C4-2B (cell line): ENCODE measurements around the gene MAP4K1.

Source experiments
- H3K27ac ChIP-seq: fragments of 450-650 bp; 2 replicates; pipeline ENCODE4 v1.5.1; 2017
- ZFX ChIP-seq: fragments of 450-650 bp; IDR thresholded peaks from 2 replicates; pipeline ENCODE4 v1.6.1; 2017
- TF ChIP-seq, protein P1 (sequence below): fragments of 450-650 bp; conservative IDR thresholded peaks from 2 replicates; pipeline ENCODE4 v1.5.1; 2017; ENCODE audit warnings: mild to moderate bottlenecking

MAP4K1 gene

DNA sequence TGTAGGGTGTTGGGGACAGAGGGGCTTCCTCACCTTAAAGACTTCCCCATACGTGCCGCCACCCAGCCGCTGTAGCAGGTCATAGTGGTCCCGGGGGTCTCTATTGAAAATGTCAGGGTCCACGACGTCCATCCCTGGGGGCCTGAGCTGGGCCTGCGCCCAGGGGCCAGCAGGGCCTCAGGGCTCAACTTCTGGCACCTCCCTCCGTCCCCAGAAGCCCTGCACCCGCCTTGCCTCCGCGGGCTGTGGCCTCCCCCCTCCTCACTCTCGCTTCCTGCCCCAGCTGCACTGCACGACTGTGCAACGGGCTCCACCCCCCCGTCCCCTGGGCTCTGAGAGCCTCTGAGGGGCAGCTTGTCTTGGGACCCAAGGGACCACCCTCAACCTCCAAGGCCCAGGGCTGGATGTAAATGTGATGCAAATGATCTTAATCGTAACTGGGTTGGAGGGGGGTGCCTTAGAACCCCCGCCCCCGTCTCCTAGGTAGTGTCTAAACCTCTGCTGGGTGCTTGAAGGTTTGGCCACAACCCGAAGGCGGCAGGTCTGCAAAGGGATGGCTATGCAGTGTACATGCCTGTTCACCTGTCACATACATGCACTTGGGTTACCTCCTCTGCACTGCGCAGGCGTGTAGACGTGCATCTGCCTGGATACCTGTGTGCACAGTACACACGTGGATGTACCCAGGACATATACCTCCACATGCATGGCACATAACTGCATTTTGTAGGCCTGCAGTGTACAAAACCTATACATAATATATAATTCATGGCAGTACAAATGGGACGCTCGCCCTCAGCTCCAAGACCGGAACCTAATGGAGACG, at the start of gene MAP4K1:
TSS of gene MAP4K1 (minus strand) at position 190 of the 826 bp plus-strand sequence. CDS start at position 132, 58 bp downstream.
- H3K27ac ChIP-seq = peak within 1 kb of the TSS; percentile 93
- TF ChIP-seq, protein P1, sequence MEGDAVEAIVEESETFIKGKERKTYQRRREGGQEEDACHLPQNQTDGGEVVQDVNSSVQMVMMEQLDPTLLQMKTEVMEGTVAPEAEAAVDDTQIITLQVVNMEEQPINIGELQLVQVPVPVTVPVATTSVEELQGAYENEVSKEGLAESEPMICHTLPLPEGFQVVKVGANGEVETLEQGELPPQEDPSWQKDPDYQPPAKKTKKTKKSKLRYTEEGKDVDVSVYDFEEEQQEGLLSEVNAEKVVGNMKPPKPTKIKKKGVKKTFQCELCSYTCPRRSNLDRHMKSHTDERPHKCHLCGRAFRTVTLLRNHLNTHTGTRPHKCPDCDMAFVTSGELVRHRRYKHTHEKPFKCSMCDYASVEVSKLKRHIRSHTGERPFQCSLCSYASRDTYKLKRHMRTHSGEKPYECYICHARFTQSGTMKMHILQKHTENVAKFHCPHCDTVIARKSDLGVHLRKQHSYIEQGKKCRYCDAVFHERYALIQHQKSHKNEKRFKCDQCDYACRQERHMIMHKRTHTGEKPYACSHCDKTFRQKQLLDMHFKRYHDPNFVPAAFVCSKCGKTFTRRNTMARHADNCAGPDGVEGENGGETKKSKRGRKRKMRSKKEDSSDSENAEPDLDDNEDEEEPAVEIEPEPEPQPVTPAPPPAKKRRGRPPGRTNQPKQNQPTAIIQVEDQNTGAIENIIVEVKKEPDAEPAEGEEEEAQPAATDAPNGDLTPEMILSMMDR = no peak
- TF ChIP-seq ZFX = no peak

DNA sequence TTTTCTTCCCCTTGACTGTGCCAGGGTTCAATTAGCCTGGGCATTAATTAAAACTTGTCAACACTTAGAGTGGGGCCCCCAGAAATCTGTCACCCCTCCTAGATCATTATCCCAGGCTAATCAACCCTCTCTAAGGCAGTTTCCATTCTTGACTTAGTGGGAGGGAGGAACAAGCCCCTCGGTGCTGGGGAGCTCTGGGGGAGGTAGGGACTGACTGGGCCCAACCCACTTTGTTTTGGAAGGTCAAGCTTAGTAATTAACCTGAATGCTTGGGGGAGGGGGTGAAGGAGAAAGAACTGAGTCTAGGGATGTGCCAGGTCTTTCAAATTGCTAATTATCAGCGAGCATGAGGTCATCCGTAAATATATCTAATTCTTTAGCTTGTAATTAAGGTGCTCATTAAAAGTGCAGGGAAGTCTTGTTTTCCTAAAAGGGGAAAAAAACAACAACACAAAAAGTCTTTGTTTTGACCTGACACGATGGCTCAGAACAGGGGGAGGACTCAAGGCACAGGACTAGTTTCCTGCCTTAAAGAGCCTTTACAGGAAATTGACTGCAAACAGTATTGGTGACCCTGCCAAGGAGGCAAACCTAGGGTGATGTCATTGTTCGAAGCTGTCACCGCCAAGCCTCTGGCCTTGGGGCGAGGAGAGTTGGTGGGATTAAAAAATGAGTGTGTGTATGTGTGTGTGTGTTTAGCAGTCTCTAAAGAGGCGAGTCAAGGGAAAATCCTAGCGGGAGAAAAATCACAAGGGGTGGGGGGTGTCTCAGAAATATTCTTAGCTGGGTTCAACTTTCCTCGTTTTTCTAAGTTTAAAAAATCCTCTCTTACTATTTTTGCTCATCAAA, 49.1 kb upstream of the MAP4K1 start:
- no peak for TF ChIP-seq ZFX
- TF ChIP-seq, protein P1 = no peak
- H3K27ac ChIP-seq = no peak overlapping the region

DNA sequence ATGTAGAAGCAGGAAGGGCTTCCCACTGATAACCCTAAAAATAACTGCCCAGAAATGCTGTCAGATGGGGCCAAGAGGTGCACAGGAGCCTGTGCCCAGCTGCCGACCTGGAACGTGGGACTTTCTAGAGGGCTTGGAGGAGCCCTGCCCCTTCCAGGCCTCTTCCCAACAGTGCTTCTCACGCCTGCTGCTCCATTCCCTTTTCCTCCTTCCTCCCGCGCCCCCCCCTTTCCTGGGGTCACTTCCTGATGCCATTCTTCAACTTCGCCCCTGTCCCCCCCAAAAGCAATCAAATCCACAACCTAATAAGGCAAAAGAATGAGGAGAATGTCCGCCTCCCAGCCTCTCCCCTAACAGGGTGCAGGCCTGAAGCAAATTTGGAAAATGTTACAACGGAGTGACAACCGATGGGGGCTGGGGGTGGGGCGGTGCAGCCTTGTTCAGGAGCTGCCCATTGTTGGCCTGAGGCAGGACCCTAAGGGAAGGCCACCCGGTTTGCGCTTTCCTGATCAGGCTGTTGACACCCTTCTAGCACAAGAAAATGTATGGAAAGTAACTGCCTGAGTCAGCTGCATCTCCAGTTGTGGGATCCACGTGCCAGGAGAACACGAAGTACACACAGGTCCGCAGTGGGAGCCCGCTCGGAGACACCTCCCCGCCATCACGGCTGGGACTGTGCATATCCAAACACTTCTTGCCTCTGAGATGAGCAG, 48.4 kb upstream of the MAP4K1 start:
- TF ChIP-seq ZFX = no peak
- TF ChIP-seq, protein P1 = no peak
- no peak overlapping the region for H3K27ac ChIP-seq

DNA sequence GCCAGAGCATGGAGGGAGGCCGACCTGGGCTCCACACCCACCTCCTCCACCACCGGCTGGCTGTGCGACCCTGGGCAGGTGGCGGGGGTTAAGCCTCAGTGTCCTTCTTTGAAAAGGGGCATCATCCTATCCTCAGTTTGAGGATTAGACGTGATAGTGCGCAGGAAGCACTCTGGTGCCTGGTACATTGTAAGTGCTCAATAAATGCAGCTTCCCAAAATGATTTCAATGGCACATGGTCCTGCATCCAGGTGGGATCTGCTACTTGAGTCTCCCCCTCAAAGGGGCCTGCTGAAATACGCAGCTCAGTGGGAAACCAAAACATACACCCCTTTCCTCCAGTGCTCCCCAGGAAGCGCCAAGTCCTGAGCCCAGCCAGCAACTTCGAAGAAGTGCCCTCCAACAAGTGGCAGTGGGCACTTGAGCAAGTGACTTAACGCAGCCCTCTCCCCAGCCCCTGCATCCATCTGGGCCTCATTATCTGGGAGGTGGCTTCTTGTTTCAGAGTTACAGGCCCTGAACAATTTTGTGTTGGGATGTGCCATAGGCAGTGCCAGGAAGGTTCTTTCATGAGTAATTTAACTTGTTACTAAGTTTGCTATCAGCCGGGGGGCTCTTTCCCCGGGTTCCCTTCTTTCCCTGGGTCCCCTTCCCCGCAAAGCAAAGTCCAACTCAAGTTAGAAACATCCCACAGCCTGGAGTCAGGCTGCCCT, 47.6 kb upstream of the MAP4K1 start:
- H3K27ac ChIP-seq = no peak overlapping the region
- TF ChIP-seq ZFX = no peak
- TF ChIP-seq, protein P1 = no peak

DNA sequence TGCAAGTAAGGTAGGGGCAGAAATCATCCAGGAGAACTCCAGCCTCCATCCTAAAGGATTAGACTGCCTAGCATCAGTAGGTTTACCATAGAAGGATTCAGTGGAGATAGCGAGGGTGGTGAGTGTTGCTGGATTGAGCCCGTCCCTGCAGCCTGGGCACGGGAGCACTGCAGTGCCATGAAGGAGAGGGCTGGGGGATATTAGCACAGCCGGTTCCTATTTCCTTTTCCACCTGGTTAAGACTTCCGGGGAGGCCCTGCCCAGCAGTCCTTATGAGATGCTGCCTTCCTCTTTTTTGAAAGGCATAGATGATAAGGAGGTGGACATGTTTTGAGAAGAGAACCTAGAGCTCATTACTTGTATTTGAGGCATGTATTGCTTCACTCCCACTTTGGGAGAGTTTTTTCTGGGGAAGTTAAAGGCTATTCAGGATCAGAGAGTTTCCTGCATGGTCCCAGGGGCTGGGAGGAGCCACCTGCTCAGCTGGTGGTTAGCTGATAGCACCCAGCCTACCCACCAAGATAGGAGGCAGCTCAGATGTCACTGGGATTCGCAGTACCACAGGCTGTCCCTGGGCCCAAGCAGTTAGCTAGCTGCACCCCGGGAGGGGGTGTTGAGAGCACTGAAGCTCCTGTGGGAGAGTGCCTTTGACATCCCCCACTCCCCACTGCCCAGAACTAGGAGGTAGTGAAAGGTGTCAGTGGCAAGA, 46.9 kb upstream of the MAP4K1 start:
- TF ChIP-seq ZFX = no peak
- TF ChIP-seq, protein P1 = no peak
- H3K27ac ChIP-seq = no peak overlapping the region

DNA sequence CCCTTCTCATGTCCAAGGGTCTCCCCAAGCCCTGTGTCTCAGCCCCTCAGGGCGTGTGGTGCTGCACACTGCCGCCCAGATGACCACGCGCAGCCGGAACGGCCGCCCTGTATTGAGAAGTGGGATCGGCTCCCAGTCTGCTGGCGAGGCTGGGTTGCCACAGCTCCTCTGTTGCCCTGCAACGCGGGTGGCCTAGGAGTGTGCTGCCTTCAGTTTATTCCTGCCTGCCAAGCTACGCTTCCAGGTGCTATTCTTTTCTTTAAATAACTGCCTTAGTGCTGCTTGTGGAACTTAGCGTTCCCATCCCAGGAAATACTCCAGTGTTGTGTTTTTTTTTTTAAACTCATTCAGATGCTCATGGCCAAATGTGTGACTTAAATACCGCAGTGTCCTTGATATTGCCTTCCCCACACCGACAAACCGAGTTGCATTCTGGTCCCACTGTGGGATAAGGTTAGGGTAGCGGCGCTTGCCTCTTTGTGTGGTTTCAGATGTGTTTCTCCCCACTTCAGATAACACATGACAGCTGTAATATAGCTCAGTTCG, 46.3 kb upstream of the MAP4K1 start:
- no peak for TF ChIP-seq ZFX
- TF ChIP-seq, protein P1 = no peak
- H3K27ac ChIP-seq = no peak overlapping the region
